ENCODE measurements around the gene NEGR1.

The NEGR1 gene

DNA sequence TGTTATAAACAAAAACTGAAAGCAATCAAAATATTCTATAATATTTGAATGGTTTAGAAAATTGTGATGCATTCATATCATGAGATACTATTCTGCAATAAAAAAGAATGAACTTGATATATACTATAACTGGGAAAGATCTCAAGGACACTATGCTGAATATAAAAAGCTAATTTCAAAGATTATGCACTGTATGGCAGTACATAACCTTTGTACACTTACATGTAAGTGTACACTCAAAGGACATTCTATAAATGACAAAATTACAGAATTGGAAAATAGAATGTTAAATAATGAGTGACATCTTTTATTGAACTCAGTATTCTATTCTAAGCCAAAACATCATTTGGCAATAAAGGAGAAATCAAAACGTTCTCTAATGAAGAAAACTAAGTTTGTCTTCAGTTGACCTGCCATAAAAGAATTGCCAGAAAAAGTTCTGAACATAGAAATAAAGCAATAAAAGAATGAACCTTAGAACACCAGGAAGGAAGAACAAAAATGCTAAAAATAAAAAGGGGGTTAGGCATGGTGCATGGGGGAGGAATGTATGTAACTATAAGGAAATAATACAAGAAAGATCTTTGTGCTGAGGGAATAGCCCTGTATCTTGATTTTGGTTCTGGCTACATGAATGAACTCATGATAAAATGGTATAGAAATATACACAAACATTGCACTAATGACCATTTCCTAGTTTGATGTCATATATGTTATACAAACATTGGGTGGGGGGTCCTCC is 519.7 kb downstream of the NEGR1 start:
- DNase-seq = no peak

DNA sequence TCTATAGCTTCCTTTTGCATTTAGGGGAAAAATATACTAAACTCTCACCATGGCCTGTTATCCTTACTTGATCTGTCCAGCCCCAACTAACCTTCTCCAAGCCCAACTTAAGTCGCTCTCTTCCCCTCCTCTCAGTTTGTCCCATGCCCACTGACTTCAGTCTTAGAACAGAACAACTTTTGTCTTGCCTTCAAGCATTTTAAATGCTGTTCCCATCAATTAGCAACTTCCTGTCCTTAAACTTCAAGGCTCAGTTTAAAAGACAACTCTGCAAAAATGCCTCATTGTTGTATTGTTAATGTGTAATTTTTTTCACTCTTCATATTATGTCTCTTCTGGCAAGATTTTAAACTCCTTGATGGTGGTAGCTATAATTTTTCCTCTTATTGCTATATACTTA is 526.9 kb downstream of the NEGR1 start:
- no peak for DNase-seq

DNA sequence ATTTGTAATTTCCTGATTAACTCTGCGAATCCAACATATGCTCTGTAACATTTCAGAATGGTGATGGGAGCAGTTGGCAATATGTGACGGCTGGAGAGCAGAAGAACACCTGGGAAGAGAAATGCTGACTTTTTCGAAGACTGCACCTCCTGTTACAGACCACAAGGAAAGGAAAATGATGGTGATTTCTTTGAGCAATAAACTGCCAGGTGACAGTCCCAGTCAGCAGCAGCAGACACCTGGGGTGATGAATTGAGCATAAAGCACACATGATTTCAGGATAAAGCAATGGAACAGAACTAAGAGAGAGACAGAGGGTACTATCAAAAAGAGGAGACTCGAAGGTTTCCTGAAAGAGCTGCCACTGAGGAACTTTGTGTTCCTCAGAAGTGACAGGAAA is 528.6 kb downstream of the NEGR1 start:
- DNase-seq = no peak

DNA sequence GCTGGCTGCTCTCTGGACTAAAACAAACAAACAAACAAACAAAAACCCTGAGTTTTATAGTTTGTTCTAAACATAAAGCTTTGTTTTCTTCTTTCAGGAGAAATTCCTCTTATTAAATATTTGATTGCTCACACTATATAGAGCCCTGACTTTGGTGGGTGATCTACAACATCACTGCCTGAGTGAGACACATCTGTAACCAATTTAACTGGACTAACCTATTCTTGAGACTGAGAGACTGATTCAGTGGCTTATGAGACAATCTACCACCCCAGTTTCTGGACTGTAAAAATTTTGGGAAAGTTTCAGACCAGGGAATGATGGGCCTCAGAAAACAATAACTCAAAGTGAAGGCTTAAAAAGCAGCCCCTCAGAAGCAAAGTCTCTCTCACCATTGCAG is 537.0 kb downstream of the NEGR1 start:
- no peak for DNase-seq

DNA sequence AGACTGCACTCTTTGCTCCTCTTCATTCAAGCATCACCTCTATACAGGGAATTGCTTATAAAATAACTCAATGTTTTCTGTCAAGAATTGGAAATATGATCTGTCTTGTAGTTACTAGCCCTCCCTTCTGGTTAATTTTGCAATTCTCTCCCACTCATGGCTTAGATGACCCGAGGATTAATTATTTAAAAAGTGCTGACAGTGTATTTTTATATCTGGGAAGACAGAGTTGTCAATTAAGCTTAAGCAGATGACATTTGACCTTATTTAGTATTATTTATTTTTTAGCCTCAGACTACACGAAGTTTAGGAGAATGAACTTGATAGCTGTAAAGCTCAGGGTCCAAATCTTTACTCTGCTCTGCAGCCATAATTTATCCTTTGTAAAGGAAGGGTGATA is 538.5 kb downstream of the NEGR1 start:
- no peak for DNase-seq

DNA sequence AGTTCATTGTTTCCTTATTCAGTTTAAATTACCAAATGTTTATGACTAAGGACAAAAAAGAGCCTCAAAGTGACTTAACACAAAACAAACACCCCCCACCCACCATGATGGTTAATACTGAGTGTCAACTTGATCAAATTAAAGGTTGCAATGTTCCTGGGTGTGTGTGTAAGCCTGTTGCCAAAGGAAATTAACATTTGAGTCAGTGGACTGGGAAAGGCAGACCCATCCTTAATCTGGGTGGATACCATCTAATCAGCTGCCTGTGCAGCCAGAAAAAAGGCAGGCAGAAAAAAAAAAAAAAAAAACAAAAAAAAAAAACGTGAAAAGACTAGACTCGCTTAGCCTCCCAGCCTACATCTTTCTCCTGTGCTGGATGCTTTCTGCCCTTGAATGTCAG is 543.4 kb downstream of the NEGR1 start:
- DNase-seq = no peak

DNA sequence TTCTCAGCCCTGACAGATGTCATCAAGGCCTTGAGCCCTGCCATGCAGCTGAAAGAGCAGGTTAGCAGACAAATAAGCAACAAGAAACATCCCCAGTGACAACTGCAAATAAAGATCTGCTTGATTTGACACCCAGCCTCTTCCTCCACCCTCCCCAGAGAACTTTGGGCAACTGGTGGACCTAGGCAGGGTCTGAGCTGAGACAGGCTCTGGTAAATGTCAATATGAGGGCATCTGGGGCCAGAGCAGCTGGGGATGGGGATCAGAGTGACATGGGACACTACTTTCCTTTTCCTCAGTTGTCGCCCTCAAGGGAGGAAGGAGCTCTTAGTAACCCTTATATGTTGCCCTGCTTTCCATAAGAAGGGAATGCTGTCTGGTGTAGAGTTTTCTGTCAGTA is 544.1 kb downstream of the NEGR1 start:
- no peak for DNase-seq

DNA sequence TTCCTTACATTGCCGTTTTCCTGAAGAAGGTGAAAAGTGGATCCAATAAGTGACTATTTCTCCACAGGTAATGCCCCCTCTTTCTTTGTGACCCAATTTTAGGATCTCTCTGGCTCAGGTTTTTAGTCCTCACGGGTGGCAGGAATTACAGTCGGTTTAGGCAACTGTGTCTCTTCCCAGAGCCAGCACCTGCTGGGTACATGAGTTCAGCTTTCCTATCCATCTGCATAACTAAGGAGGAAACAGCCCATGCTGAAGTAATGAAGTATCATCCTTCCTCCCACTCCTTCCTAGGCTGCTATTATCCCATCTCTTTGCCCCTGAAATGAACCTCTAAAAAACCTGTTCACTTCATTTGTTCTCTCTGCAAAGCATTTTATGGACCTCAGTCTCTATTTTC is 544.6 kb downstream of the NEGR1 start:
- no peak for DNase-seq

DNA sequence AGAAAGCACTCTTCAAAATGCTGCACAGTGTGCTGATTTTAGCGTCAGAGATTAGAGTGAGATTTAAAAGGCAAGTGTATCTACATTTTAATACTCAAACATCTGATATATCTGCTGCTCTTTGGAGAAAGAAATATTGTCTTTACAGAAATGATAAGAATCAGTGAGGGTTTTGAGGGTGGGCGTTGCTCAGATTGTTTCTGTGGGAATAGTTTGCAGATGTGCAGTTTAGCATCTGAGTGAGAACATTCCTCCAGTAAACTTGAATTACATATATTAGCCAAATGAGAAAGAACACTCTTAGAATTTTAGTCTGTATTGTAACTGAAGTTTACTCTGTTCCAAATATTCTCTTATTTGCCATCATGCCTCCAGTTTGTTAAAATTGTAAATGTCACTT is 549.2 kb downstream of the NEGR1 start:
- DNase-seq = no peak

DNA sequence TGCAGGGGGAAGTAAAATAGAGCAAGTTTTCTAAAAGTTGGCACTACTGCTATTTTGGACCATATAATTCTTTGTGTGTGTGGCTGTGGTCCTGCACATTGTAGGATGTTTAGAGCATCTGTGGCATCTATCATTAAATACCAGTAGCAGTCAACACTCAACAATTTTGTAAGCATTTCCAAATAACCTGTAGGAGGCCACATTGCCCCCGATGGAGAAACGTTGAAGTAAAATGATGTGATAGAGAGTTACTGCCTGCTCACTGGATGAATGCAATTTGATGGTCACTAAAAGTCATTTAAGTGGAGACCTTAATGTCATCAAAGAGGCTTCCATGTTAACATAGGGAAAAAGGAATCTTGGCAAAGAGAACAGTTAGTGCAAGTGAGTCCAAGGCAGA is 560.8 kb downstream of the NEGR1 start:
- DNase-seq = no peak

DNA sequence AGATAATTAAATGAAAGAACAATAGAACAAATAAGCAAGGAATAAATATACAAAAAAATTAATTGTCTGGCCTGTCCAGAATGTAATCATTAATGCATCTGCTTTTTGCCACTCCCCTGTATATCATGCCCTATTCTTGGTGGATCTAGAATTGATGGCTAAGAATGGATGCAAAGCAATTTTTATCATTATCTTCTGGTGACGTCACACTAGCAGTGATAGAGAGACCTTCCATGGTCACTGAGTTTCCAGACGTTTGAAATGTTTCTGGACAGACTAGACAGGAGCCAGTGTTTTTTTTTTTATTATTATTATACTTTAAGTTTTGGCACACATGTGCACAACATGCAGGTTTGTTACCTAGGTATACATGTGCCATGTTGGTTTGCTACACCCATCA is 563.0 kb downstream of the NEGR1 start:
- no peak for DNase-seq

DNA sequence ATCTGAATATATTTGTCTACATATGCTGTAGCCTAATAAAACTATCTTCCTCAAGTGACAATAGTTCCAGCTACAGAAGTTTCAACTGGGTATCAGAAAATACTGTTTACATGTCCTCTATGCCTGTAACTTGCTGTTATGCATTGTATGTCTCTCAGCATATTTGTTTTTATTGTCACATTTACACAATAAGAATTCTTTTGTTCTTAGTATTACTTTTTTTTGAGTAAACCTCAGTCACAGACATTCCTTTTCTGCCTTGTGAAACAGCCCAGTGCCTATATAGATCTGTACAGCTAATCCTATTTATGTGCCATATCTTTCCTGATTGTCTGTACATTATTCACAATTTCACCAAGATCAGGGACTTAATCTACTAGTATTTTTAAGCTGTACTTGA is 565.2 kb downstream of the NEGR1 start:
- no peak for DNase-seq

DNA sequence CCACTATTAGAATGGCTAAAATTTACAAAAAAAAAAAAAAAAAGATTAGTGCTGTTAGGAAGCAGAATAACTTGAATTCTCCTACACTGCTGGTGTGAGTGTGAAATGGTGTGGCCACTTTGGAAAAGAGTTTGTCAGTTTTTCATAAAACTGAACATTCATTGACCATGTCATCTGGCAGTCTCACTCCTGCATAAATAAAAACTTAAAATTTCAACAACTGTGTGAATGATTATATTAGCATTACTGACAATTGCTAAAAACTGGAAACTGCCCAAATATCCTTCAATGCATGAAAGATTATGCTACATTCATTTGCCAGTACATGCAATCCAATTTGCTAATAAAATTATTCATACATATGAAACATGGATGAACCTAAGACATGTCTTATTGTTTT is 570.9 kb downstream of the NEGR1 start:
- DNase-seq = no peak

DNA sequence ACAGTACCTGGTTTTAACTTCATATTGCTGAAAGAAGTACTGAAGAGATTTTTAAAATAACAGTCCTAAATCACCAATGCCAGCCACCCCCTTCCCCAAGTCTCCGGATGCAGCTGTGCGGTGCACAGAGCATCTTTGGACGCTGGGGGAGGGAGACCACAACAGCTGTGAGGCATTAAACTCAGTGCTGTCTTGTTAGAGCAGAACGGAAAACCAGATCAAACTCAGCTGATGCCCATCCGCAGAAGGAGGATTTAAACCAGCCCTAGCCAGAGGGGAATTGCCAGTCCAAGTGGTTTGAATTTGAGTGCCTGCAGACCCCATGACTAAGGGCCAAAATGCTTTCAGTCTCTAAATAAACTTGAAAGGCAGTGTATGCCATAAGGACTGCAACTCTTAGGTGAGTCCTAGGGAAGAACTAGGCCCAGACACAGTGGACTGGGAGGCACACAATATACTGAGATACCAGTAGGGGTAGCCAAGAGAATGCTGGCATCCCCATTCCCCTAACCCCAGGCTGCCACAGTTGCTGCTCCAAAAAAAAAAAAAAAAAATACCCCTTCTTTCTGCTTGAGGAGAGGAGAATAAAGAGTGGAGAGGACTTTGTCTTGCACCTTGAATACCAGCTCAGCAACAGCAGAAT is 576.2 kb downstream of the NEGR1 start:
- DNase-seq = peak in 1 of 2 donors; percentile 4

DNA sequence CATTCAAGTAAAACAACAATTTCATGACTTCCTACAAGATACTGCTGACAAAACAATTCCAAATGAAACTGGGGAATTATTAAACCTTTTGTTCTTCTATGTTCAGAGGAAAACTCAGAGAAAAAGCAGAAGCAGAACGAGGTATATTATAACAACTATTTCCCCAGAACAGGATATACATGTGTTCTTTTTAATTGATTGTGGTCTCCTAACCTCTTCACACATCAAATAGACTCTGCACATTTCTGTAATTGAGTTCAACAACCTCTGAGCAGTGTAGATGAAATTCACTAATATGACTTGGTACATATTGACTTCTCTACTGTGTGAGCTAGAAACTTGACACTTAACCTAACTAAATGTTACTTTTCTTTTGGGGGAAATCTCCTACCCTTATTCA is 584.2 kb downstream of the NEGR1 start:
- no peak for DNase-seq

DNA sequence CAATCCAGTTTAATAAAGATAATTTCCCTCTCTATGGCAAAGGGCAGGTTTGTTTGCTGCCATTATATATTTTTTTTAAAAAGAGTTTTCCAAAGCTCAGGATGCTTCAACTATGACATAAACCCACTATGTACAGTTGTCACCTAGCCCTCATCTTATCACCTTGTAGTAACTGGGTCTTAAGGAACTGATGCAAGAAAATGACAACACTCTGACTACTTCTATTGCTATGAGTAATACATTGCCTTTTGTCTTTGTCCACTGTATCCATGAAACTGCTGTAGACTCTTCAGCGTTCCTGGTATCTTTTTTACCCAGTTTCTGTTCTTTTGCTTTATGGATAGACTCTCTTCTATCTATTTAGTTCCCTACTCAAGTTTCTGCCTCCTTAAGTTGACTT is 586.5 kb downstream of the NEGR1 start:
- DNase-seq = no peak

DNA sequence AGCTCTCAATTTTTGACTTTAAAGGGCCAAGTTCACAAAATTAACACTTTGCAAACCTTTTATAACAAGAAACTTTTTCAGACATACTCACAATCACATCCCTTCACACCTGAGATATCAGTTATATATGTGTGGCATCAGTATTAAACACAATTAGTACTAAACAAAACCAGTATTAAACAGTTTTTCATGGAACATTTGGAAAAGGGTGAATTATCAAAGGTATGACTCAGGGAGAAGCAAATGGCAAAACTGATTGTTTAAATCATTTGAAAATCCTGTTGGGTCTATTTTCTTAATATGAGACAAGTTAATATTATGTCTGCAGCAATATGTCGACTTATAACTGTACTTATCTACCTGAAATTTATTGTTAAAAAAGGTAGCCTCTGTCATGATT is 587.3 kb downstream of the NEGR1 start:
- no peak for DNase-seq

DNA sequence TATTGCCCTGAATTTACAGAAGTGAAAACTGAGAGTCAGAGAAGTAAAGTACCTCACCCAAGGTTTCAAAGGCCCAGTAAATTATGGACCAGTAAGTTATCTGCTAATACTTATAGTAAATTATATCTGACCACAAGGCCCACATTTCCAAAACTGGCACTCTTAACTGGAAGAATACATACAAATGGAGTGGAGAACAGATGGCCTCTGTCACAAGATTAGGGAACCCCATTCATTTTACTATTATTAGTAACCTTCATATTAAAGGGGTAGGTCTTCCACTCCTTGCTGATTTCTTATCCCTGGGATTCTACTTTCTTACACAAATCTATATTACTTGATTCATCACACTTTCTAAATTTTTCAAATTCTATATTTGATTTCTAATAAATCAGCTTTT is 588.8 kb downstream of the NEGR1 start:
- DNase-seq = no peak

DNA sequence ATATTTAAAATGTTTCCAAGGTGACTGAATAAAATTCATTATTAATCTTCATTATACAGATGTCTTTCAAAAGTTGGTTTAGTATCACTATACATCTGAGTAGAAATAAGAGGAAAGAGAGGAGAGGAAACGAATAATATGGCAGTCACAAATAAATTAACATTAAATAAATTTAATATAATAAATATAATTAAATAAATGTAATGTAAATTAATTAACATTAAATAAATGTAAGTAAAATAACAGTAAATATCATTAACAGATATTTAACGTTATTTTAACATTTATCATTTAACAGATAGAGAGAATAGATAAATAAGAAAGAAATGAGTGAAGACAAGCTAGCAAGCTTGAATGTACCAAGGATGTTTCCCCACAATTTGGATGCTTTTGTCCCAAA is 592.7 kb downstream of the NEGR1 start:
- DNase-seq = no peak

DNA sequence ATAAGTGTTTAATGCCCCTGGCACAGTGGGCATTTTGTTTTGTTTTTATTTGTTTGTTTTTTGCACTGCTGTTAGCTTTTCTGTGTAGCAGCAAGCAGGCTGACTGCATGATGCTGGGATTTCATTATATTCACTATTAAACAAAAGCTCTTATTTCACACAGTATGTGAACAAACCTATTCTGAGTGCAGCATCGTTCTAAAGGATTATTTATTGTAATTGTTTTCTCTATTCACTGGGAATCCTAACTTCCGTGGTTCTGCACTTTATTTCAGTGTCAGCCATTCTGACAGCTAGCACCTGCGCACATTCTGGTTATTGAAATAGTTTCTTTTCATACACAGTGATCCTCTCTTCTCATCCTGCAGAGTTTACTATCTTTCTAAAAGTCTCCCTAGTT is 595.0 kb downstream of the NEGR1 start:
- DNase-seq = no peak

DNA sequence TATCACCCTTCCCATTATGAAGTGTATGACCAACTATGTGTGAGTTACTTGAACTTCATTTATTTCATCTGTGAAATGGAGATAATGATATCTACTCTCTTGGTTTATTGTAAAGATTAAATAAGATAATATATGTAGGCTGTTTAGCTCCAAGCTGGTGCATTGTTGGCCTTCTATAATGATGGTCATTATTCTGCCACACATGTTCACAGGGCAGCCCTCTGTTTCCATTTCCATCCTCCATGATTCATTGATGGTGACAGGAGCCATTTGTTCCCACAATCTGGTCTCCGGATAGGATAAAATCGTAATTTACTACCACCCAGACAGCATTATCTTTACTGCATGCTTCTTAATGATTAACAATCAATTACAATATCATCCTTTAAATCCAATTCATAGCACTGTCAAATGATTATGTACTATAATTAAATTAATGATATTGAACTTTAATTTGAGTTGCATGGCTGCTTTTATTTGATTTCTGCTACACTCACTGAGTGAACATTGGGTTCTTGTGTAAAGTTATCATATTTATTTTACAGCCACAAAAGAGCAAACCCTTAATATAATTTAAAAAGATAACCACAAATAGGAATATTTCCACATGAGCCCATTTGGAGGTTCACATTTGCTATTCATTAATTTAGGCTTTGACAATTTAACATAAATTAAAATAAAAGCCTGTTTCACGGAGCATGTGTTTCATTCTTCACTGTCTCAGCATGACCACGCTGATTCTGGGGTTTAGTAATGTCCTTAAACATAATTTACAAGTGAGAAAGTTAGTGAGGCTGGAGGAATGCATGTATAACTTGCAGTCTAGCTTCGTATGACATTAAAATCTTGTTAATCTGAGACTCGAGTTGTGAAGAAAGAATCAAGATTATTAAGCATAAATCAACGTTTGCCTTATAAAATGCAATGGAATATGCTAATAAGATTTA is 605.1 kb downstream of the NEGR1 start:
- no peak for DNase-seq

DNA sequence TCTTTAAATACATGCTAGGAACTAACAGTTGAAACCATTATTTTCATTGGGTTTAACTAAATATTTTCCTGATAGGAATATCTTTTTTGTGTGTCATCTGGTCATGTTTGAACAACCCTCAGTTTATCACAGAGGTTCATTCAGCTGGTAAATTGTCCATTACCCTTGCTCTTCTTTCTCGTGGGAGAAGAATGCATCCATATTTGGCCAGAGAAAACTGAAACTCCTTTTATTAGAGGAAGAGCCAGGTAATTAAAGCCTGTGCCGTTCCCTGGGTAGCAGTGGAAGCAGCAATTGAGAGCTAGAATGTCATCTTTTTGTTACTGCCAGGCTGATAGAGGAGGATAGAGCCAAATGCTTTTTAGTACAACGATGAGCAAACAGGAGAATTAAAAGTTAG is 614.3 kb downstream of the NEGR1 start:
- no peak for DNase-seq

DNA sequence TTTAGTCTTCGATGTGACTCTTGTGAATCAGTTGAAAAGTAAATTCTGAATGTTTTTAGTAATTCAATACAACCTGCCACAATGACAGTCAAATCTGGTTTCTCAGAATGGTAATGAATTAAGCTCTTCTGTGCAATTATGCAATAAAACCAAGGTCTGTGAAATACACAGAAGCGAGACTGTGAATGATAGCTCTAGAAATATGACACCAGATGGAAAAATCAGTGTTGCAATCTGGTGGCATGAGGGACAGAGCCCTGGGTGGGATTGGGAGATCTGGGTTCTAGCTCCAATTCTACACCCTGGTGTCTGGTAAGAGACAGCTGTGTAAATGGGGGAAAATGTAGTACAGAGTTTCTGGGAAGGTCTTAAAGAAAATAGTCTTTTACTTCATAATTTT is 615.1 kb downstream of the NEGR1 start:
- no peak for DNase-seq

DNA sequence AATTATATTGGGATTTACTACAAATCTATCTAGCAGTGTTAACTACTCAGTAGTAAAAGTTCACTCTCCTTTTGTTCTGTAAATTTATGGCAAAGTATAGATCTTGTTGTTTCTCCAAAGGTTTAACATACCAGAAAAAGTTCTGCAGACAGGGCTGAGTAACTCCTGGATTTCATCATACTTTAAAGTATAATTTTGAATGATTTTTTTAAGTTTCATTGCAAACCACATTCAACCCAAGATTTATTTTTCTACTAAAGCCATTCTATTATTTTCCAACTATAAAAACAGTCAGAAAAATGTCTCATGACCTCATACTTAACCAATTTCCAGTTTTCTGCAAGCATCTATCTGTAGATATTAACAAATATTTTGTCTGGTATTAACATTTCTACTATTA is 615.7 kb downstream of the NEGR1 start:
- DNase-seq = no peak
